ENCODE measurements around the gene PRR7.

Gene PRR7

GRCh38 chr5:177489119-177489716, 42.6 kb downstream of the PRR7 start:
- Mint-ChIP-seq H3K4me1 (peaks cover 27% of the 10 kb centered on the region), H3K27ac (peak overlapping the region in 1 of 2 donors; percentile 74), H3K9me3 (no peaks in the 10 kb centered on the region), H3K4me3 (no peak overlapping the region), H3K27me3 (no peaks in the 10 kb centered on the region)
- DNase-seq (no peak), ATAC-seq (no peak)

GRCh38 chr5:177490311-177490991, 43.8 kb downstream of the PRR7 start:
- Mint-ChIP-seq H3K27me3 (no peaks in the 10 kb centered on the region), H3K27ac (no peak overlapping the region), H3K9me3 (no peaks in the 10 kb centered on the region), H3K4me1 (peaks cover 39% of the 10 kb centered on the region), H3K4me3 (no peak overlapping the region)
- ATAC-seq, result no peak
- no peak for DNase-seq

- H3K9me3 Mint-ChIP-seq, result no peaks in the 10 kb centered on the region
These were observed 44.4 kb downstream of the PRR7 start for GRCh38 chr5:177490992-177491391.

GRCh38 chr5:177491429-177491945, 44.9 kb downstream of the PRR7 start:
- peak; percentile 59 for ATAC-seq
- H3K27ac Mint-ChIP-seq, result peak overlapping the region in 1 of 2 donors; percentile 71
- peak in 1 of 2 donors; percentile 56 for DNase-seq

More at GRCh38 chr5:177490992-177491391, 44.4 kb downstream of the PRR7 start:
- Mint-ChIP-seq H3K27me3 (no peaks in the 10 kb centered on the region), H3K4me1 (peaks cover 44% of the 10 kb centered on the region), H3K27ac (peak overlapping the region in 1 of 2 donors; percentile 71), H3K4me3 (no peak overlapping the region)
- no peak for DNase-seq
- ATAC-seq, result no peak

GRCh38 chr5:177491983-177492746, 45.6 kb downstream of the PRR7 start:
- no peaks in the 10 kb centered on the region for H3K27me3 Mint-ChIP-seq
- no peak overlapping the region for H3K27ac Mint-ChIP-seq
- ATAC-seq, result no peak
- peaks cover 51% of the 10 kb centered on the region for H3K4me1 Mint-ChIP-seq
- H3K4me3 Mint-ChIP-seq, result no peak overlapping the region
- H3K9me3 Mint-ChIP-seq, result no peaks in the 10 kb centered on the region
- DNase-seq, result no peak

More at GRCh38 chr5:177491429-177491945, 44.9 kb downstream of the PRR7 start:
- Mint-ChIP-seq H3K27me3 (no peaks in the 10 kb centered on the region), H3K4me1 (peaks cover 49% of the 10 kb centered on the region), H3K4me3 (no peak overlapping the region), H3K9me3 (no peaks in the 10 kb centered on the region)

GRCh38 chr5:177492841-177493240, 46.2 kb downstream of the PRR7 start:
- no peaks in the 10 kb centered on the region for H3K27me3 Mint-ChIP-seq
- DNase-seq (no peak), ATAC-seq (no peak)
- H3K9me3 Mint-ChIP-seq, result no peaks in the 10 kb centered on the region
- peaks cover 52% of the 10 kb centered on the region for H3K4me1 Mint-ChIP-seq
- peak overlapping the region in 1 of 2 donors; percentile 64 for H3K27ac Mint-ChIP-seq
- H3K4me3 Mint-ChIP-seq, result no peak overlapping the region

DNA sequence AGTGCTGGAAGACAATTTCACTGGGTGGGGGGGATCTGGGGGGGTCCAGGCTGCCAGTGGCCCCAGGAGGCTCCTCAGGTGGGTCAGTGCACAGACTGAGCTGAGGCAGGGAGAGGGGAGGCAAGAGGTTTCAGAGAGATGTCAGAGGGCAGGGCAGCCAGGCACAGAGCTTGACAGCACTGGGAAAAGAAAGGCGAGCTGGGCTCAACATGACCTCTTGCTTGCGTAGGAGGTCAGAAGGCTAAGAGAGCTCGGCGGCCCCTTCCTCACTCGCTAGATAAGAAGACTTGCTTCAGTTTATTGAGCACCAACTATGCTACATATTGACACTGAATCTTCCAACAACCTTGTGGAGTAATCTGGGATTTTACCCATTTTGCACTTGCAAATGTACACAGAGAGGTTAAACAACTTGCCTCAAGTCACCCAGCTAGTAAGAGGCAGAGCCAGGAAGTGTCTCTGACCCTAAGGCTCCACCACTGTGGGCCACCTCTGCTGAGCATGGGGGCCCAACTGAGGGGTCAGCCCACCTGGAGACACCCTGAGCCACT, 47.3 kb downstream of the PRR7 start:
- DNase-seq (no peak), ATAC-seq (no peak)
- H3K4me3 Mint-ChIP-seq, result peak overlapping the region; percentile 42 to 59
- no peaks in the 10 kb centered on the region for H3K9me3 Mint-ChIP-seq
- peaks cover 9% of the 10 kb centered on the region for H3K27me3 Mint-ChIP-seq
- H3K27ac Mint-ChIP-seq, result no peak overlapping the region
- H3K4me1 Mint-ChIP-seq, result peaks cover 62% of the 10 kb centered on the region

DNA sequence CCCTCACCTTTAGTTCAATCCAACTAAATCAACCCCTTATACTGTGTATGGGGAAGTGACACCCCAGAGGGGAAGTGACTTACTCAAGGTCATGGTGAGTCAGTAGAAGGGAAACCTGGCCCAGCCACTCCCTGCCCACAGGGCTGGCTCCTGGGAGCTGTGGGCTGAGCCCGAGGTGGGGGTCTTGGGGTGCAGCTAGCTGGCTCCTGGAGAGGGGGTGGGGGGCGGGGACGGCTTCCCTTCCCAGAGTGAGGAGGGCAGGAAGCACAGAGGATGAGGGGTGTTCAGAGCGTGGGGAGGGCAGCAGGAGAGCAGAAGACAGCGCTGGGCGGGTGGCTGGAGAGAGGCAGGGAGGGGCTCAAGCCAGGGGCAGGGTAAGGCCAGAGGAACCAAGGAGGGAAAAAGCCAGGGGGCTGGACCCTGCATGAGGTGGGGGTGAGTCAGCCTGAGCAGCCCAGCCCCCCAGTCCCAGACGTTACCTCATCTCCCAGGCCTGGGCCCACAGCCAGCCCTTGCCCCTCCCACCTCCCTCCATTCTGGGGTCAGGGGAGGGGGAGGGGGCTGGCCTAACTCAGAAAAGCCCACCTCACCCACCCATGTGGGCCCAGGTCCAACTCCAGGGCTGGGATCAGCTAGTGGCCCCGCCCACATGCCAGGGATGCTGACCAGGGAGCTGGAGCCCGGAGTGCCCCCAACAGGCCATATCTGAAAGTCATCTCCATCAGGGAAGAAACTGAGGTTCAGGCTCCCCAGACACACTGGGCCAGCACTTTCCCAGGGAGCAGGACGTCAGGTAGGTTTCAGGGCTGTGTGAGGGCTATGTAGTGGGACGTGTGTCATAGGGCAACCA, 48.0 kb downstream of the PRR7 start:
- H3K4me3 Mint-ChIP-seq, result peak overlapping the region; percentile 42 to 86

DNA sequence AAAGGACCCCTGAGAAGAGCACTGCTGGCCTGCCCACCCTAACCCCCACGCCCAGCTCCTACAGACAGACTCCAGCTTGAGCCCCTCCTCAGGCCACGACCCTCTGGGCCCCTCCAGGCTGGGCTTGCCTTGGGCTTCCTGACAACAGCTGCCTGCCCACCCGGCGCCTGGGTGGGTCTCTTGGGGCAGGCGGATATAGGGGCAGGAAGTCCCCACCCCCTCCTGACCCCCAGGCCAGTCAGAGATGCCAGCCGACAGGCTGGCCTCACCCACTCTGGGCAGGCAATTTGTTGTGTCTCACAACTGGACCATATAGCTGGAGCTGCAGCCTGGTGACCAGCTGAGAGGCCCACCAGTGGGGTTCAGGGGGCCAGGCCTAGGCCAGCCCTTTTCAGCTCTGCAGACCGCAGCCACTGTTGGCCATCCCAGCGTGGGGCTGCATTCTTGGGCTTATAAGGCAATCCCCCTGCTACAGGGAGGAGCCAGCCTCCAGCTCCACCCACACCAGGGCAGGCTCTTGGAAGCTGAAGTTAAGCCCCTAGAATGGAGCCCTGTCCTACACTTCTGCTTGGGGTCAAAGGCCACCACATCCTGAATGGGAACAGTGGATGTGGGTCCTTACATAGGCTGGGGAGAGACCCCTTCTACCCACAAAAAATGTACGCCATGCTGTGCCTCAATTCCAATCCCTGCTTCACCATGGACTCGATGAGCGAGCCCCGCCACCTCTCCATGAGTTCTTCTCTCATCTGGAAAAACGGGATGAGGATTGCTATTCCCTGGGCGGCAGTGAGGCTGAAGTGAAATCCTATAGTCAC, 48.8 kb downstream of the PRR7 start:
- Mint-ChIP-seq H3K9me3 (no peaks in the 10 kb centered on the region), H3K27ac (peak overlapping the region in 1 of 2 donors; percentile 76), H3K4me3 (peak overlapping the region; percentile 79 to 86), H3K27me3 (peaks cover 22% of the 10 kb centered on the region), H3K4me1 (peaks cover 65% of the 10 kb centered on the region)
- ATAC-seq (no peak), DNase-seq (no peak)

More for the DNA sequence above, 48.0 kb downstream of the PRR7 start:
- peak; percentile 42 for ATAC-seq
- peak in 1 of 2 donors; percentile 35 for DNase-seq
- Mint-ChIP-seq H3K27me3 (peaks cover 16% of the 10 kb centered on the region), H3K9me3 (no peaks in the 10 kb centered on the region), H3K27ac (peak overlapping the region in 1 of 2 donors; percentile 87), H3K4me1 (peaks cover 64% of the 10 kb centered on the region)

- H3K4me3 Mint-ChIP-seq, result peak overlapping the region; percentile 79 to 86
These were observed 49.6 kb downstream of the PRR7 start for GRCh38 chr5:177496070-177496726.

DNA sequence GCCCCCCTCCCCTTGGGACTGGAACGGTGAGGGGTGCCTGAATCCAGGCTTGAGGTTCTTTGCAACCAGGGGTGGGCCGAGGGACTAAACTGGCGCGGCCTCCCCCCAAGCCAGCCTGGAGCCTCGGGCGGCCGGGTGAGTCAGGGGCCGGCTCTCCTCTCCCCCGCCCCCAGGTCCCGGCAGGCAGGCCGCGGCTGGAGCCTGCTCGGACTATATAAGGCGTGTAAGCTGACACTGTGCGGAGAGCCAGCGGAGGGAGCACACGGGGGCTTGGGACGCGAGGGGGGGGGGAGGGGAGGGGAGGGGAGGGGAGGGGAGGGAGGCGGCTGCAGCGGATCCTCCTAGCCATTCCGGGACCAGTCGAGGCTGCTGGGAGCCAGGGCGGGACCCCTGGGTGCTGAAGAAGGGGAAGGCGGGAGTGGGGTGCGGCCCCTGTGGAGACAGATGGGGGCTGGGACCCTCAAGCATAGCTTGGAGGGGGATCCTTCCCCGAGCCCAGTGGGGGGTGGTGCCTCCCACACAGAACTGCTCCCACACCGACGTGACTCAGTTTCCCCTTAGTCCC, 50.2 kb downstream of the PRR7 start:
- Mint-ChIP-seq H3K4me1 (peaks cover 62% of the 10 kb centered on the region), H3K27ac (peak overlapping the region in 1 of 2 donors; percentile 76), H3K9me3 (no peaks in the 10 kb centered on the region), H3K27me3 (peaks cover 22% of the 10 kb centered on the region), H3K4me3 (peak overlapping the region; percentile 79 to 86)
- DNase-seq (peak in 1 of 2 donors; percentile 40), ATAC-seq (peak; percentile 21)

More at GRCh38 chr5:177496070-177496726, 49.6 kb downstream of the PRR7 start:
- Mint-ChIP-seq H3K4me1 (peaks cover 65% of the 10 kb centered on the region), H3K27me3 (peaks cover 22% of the 10 kb centered on the region), H3K9me3 (no peaks in the 10 kb centered on the region), H3K27ac (peak overlapping the region in 1 of 2 donors; percentile 76)
- DNase-seq (no peak), ATAC-seq (no peak)

DNA sequence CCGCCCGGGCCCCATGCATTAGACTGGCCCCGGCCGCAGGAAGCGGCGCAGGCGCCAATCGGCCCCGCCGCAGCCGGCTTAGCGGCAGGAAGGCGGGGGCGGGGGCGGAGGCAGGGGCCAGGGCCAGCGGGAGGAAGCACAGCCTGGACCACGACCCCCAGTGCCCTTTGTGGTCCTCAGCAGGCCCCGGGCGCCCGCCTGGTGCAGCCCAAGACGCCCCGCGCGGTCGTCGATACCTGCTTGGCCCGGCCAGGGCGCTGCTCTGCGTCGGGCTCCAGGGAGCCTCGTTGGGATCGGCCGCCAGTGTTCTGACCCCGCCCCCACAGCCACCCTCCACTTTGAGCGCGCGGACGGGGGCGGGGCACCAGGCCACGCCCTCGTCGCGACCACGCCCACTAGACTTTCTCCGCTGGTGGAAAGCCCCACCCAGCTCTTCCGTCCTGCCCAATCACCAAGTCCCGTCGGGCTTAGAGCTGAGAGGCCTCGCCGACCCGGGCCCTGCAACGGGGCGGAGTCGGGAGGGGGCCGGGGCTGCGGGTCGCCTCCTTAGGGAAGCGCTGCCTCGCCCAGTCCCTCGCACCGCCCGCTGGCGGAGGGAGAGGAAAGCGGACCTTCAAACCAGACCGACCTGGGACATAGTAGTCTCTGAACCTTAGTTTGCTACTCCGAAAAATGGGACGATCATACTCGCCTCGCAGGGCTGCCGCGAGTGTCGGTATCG, 50.8 kb downstream of the PRR7 start, which contains the start of gene PDLIM7:
PDLIM7 (minus strand) TSS at position 313 of the 721 bp plus-strand sequence. CDS start 1,092 bp downstream, outside the sequence.
- H3K4me1 Mint-ChIP-seq, result peaks cover 60% of the 10 kb centered on the region
- peak within 1 kb of the TSS; percentile 61 to 76 for H3K27ac Mint-ChIP-seq

More for the DNA sequence above, 50.8 kb downstream of the PRR7 start, which contains the start of gene PDLIM7:
- peak; percentile 84 for ATAC-seq
- peak; percentile 95 to 97 for DNase-seq
- Mint-ChIP-seq H3K9me3 (no peaks in the 10 kb centered on the region), H3K4me3 (peak within 1 kb of the TSS; percentile 79 to 86), H3K27me3 (peaks cover 22% of the 10 kb centered on the region)

Data from stimulated activated naive CD8-positive, alpha-beta T cell treated with anti-CD3 and anti-CD28 coated beads, Interleukin-15, amount 100 ng/mL, for 72 hours (primary cell).